Adrenal gland (tissue), 12 donors: ENCODE measurements around the gene ACADS. TPM values are rescaled to one million over a fixed set of nuclear protein-coding genes. Genes with fewer than 3 reads are reported as not detected.

Experiments used
- DNase-seq, 7 donors: peaks; one replicate each; pipeline ENCODE4 v3.0.0-alpha.2; 2019 to 2020
- H3K27ac ChIP-seq, 5 donors: fragments of 200-600 bp; sonication (generic) in 4 of 5; 1 replicate in 3 of 5; 2 replicates in 2 of 5; pipeline versions ENCODE4 v1.5.1 to v1.8.0; 2016 to 2020; ENCODE audit warnings: mild to moderate bottlenecking in 1 of 5
- H3K27me3 ChIP-seq: fragments of 200-600 bp; 2 replicates; pipeline ENCODE4 v1.8.0; 2021
- H3K36me3 ChIP-seq, 2 donors: fragments of 200-600 bp; replicated peaks in 1 of 2; 1 replicate in 1 of 2; 2 replicates in 1 of 2; pipeline versions ENCODE4 v1.5.1 to v1.8.0; 2018 to 2022
- H3K4me1 ChIP-seq, 2 donors: fragments of 200-600 bp; replicated peaks in 1 of 2; 1 replicate in 1 of 2; 2 replicates in 1 of 2; pipeline versions ENCODE4 v1.5.1 to v1.8.0; 2018 to 2021
- H3K4me3 ChIP-seq, 4 donors: fragments of 200-600 bp; sonication (generic) in 3 of 4; one replicate each; pipeline ENCODE4 v1.5.1; 2016 to 2018
- H3K9me3 ChIP-seq, 3 donors: fragments of 200-600 bp; sonication (generic) in 1 of 3; replicated peaks in 1 of 3; 1 replicate in 2 of 3; 2 replicates in 1 of 3; pipeline versions ENCODE4 v1.5.1 to v1.8.0; 2016 to 2021
- CTCF ChIP-seq, 6 experiments: fragments of 450-650 bp in 4 of 6; fragments of 200-600 bp in 2 of 6; sonication (generic) in 1 of 6; IDR thresholded peaks; 1 replicate in 5 of 6; 2 replicates in 1 of 6; pipeline versions ENCODE4 v1.5.1 to v1.8.0; 2016 to 2021; ENCODE audit warnings: antibody characterized with exemption in 6 of 6, mild to moderate bottlenecking in 2 of 6, moderate library complexity in 1 of 6
- POLR2A ChIP-seq, 2 donors: fragments of 450-650 bp; IDR thresholded peaks; one replicate each; pipeline ENCODE4 v1.6.1; 2017; ENCODE audit warnings: antibody characterized with exemption in 2 of 2, mild to moderate bottlenecking in 2 of 2, moderate library complexity in 1 of 2
- WGBS, 4 donors: extraction: QIAGEN DNeasy Blood & Tissue Kit in 2 of 4; methylation state at CpG; one replicate each; pipeline versions ENCODE4 v1.1.5 to v1.1.7; 2013 to 2017; 5-methylcytosine and 5-hydroxymethylcytosine counted together
- intact Hi-C, 2 donors: fragments of 100-400 bp; cut with DNase I; formaldehyde crosslinking; loops; one replicate each; pipeline versions ENCODE4 v1.14.1 to v1.15.0; 2022 to 2023
- polyA plus RNA-seq, 3 donors: library from polyadenylated mRNA; stranded (reverse); fragments of 200-250 nt in 2 of 3; fragments of 350-450 nt in 1 of 3; fragmentation: Illumina TruSeq in 1 of 3; extraction: RNeasy Lipid Tissue Mini Kit (QIAGEN cat#74804) in 1 of 3; gene quantifications; one replicate each; pipeline ENCODE4 v1.2.3, GENCODE V29; 2013 to 2014
- total RNA-seq, 9 donors: library from RNA; depleted of rRNA in 4 of 9; stranded (reverse); fragments of >200 nt in 4 of 9; fragments of 120-200 nt in 1 of 9; fragmentation: NEBNext Ultra II Directional in 1 of 9; extraction: Animal tissue kit (Norgen Biotek cat#: 25700) in 1 of 9; gene quantifications; one replicate each; pipeline versions ENCODE4 v1.1.0 to v1.2.4, GENCODE V29; 2013 to 2023
- donor health status: healthy with polysubstance abuse.
- donor health status: Bipolar disorder and iron deficiency.
- donor health status: DM: yes; HTN: yes; CAD: no.
- donor health status: DM: no; HTN: no; CAD: no.
- donor health status: DM: no; HTN: no; CAD: no.
- donor health status: DM: yes; HTN: yes; CAD: no.

ACADS gene
- total and polyA plus RNA-seq, 12 donors, result 6.2 to 179 (median 81.0) TPM

GRCh38 chr12:120774169-120774916 is 48.7 kb downstream of the ACADS start:
- no peaks in the 10 kb centered on the region for H3K9me3 ChIP-seq
- TF ChIP-seq CTCF (IDR thresholded peaks at IDR 0.05) (no peak), POLR2A (IDR thresholded peaks at IDR 0.05) (no peak)
- intact Hi-C loops, result no loop called here
- WGBS, 4 donors, result 72 to 83% (median 80%) methylated on average over 7 of the region's 7 CpGs
- no peaks in the 10 kb centered on the region for H3K4me1 ChIP-seq
- H3K27me3 ChIP-seq, result no peaks in the 10 kb centered on the region
- DNase-seq, result no peak
- H3K4me3 ChIP-seq, result no peak overlapping the region
- H3K27ac ChIP-seq, result no peak overlapping the region
- H3K36me3 ChIP-seq, result no peaks in the 10 kb centered on the region

GRCh38 chr12:120775862-120776552 is 50.4 kb downstream of the ACADS start:
- Histone ChIP-seq H3K4me1 (no peaks in the 10 kb centered on the region), H3K27ac (no peak overlapping the region), H3K36me3 (no peaks in the 10 kb centered on the region), H3K9me3 (no peaks in the 10 kb centered on the region), H3K4me3 (no peak overlapping the region), H3K27me3 (no peaks in the 10 kb centered on the region)
- 80 to 92% (median 89%) methylated on average over 7 of the region's 7 CpGs for WGBS, 4 donors
- TF ChIP-seq POLR2A (IDR thresholded peaks at IDR 0.05), result no peak
- TF ChIP-seq CTCF (IDR thresholded peaks at IDR 0.05), result peak in 3 of 6 experiments; percentile 20 to 32 (median 21)
- intact Hi-C loops, result no loop called here
- DNase-seq, result no peak

GRCh38 chr12:120783197-120783596 is 57.6 kb downstream of the ACADS start:
- H3K9me3 ChIP-seq, result no peaks in the 10 kb centered on the region
- intact Hi-C loops, result no loop called here
- H3K27me3 ChIP-seq, result no peaks in the 10 kb centered on the region
- no peaks in the 10 kb centered on the region for H3K4me1 ChIP-seq
- H3K27ac ChIP-seq, result no peak overlapping the region
- DNase-seq, result no peak
- 65 to 80% (median 73%) methylated on average over 6 of the region's 6 CpGs for WGBS, 4 donors
- peaks cover 0 to 9% of the 10 kb centered on the region in 2 donors for H3K36me3 ChIP-seq
- H3K4me3 ChIP-seq, result no peak overlapping the region
- TF ChIP-seq CTCF (IDR thresholded peaks at IDR 0.05) (no peak), POLR2A (IDR thresholded peaks at IDR 0.05) (no peak)

GRCh38 chr12:120784804-120785203 is 59.2 kb downstream of the ACADS start:
- H3K9me3 ChIP-seq, result no peaks in the 10 kb centered on the region
- H3K36me3 ChIP-seq, result peaks cover 0 to 9% of the 10 kb centered on the region in 2 donors
- 92 to 98% (median 96%) methylated on average over 3 of the region's 3 CpGs for WGBS, 4 donors
- no peaks in the 10 kb centered on the region for H3K4me1 ChIP-seq
- no peaks in the 10 kb centered on the region for H3K27me3 ChIP-seq
- no peak overlapping the region for H3K27ac ChIP-seq
- intact Hi-C loops, result no loop called here
- TF ChIP-seq POLR2A (IDR thresholded peaks at IDR 0.05) (no peak), CTCF (IDR thresholded peaks at IDR 0.05) (no peak)
- no peak for DNase-seq
- H3K4me3 ChIP-seq, result no peak overlapping the region
